CD4-positive, alpha-beta T cell treated with Interleukin-21 for 1 hour (primary cell): ENCODE results near the gene PACRG.

Source experiments
- DNase-seq: peaks from one replicate; pipeline ENCODE4 v3.0.0-alpha.2; 2020

Gene PACRG

DNA sequence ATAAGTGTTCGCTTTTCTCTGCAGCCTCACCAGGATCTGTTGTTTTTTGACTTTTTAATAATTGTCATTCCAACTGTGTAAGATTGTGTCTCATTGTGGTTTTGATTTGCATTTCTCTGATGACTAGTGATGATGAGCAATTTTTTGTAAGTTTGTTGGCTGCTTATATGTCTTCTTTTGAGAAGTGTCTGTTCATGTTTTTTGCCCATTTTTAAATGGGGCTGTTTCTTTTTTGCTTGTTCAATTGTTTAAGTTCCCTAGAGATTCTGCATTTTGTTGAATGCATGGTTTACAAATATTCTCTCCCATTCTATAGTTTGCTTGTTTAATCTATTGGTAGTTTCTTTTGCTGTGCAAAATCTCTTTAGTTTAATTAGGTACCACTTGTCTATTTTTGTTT lies 295.9 kb downstream of the PACRG start:
- DNase-seq = no peak

- DNase-seq = no peak
Observed at GRCh38 chr6:163026893-163027292, 299.1 kb downstream of the PACRG start.

- DNase-seq = no peak
Observed at GRCh38 chr6:163030980-163031379, 303.2 kb downstream of the PACRG start.

- no peak for DNase-seq
Observed at GRCh38 chr6:163031931-163032330, 304.2 kb downstream of the PACRG start.

- DNase-seq = no peak
Observed at GRCh38 chr6:163036160-163036645, 308.4 kb downstream of the PACRG start.

DNA sequence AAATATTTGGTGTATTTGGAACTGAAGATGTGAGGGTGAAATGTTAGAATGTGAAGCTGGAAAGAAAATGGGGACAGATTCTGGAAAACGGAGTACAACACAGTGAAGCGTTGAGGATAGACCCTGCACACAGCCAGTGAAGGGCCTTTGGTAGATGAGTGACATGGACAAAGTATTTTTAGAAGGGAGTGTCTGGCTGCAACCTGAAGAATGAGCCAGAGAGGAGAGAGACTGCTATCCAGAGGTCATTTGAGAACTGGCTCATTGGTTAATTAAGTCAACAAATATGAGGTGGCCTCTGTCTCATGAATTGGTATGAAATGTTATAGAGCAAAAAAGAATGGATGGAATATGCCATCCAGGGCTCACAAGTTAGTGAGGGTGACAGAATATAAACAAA lies 310.5 kb downstream of the PACRG start:
- no peak for DNase-seq

DNA sequence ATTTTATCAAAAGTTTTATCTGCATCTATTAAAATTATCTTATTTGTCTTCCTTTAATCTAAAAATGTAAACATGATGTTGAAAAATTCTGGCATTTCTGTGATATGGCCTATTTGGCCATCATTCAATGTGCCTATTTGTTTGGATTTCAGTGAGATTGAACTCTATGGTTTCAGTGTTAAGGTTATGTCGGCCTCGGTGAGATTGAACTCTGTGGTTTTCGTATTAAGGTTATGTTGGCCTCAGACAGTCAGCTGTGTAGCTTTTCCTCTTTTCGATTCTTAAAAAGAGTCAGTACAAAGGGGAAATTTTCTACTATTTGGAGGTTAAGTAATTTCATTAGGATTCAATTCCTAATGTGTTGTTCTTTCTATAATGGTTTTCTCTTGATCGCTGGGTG lies 320.6 kb downstream of the PACRG start:
- DNase-seq = no peak

GRCh38 chr6:163053667-163054344 lies 326.0 kb downstream of the PACRG start:
- DNase-seq = no peak

DNA sequence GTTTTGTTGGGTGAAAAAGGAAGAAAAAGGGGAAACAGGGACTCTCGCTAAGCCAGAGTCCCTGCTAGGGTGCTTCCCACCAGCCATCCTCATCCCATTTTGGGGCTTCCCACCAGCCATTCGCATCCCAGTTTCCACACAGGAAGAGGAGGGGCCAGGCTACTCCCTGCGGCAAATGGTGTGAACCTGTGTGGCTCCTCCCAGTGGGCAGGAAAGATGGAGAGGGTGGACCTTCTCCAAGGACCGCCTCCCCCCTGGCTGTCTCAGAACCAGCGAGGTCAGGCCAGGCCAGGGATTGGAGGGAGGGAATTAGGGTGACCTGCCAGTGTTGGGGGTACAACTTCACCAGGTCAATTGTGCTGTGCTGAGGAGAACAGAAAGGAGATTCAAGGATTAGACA lies 326.9 kb downstream of the PACRG start:
- DNase-seq = no peak

- DNase-seq = no peak
Observed at GRCh38 chr6:163057260-163057659, 329.5 kb downstream of the PACRG start.

DNA sequence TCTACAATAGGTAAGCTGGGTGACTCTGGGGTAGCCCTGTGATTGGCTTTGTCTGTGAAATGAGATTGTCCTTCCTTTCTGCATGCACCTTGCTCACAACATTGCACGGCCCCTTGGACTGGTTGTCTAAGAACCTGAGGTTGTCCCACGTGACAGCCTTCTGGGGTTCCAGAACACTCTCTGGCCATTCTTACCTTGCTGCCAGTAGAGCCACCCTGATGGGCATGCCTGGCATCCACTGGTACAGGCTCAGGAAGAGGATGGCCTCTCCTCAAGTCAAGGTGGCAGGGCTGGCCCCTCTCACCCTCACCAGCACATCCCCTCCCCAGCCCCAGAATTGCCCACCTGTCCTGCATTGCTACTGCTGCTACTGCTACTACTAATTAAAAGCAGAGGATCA lies 335.0 kb downstream of the PACRG start:
- DNase-seq = no peak

DNA sequence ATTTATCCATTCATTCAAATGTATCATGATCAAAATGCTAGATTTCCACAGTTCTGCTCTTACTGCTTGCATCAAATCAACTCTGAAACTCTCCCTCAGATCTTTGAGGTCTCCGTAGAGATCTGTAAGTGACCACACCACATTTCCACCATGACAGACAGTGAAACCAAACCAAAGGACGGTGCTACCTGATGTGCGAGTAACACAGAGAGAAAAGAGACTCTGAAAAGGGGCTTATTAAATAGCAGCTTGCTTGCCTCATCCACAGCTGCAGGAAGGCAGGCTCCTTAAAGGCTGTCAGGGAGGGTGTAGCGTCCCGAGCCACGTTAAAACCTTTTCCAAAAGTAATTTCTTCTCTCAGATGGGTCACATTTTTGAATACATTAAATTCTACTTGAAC lies 335.8 kb downstream of the PACRG start:
- no peak for DNase-seq

- no peak for DNase-seq
Observed at GRCh38 chr6:163064397-163064796, 336.6 kb downstream of the PACRG start.

DNA sequence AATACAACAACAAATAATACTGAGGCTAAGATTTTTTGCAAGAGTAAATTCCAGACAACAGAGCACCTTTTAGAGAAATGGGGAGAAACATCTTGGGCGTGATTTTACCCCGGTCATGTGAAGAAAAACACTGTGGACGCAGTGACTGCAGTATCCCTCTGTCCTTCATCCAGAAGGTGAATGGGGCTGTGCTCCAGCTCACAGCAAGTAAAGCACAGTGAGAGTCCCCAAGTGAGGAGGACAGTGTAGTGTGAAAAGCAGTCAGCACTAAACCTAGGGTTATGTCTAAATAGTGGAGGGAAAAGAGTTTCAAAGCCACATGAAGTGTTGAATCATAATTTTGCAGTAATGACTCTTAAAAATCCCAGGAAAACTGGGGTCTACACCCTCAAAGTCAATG lies 338.4 kb downstream of the PACRG start:
- no peak for DNase-seq

DNA sequence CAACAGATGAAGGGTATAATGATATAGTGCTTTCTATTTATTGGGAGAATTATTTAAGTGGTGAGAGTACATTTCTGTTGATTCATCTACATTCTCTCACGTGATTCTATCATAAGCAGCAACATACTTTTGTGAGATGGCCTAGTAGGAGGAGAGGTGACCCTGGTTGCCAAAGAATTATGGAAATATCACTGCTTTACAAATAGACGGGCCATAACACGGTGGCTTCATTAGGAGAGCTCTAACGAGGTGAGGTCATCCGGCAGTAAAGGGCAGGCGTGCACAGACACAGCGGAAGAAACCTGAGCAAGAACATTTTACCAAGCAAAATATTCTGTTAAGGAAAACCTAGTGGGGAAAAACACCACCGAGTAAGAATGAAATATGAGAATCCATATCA lies 349.4 kb downstream of the PACRG start:
- DNase-seq = no peak

DNA sequence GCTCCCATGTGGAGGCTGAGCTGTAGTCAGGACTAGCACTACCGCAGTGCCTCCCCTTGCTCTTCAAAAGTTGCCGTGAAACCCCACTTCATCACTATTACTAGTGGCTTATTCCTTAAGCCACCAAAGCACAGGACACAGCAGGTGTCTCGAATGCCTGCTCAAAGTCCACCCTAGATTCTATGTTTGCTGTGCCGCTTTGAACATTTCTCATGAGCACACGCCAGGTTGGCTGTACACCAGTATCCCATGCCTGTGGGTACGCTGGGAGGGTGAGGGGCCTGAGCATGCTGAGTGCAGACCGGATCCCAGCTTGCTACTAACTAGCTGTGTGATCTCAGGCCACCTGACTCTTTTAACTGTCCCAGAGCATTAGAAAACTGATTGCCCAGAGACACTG lies 350.9 kb downstream of the PACRG start:
- no peak for DNase-seq

DNA sequence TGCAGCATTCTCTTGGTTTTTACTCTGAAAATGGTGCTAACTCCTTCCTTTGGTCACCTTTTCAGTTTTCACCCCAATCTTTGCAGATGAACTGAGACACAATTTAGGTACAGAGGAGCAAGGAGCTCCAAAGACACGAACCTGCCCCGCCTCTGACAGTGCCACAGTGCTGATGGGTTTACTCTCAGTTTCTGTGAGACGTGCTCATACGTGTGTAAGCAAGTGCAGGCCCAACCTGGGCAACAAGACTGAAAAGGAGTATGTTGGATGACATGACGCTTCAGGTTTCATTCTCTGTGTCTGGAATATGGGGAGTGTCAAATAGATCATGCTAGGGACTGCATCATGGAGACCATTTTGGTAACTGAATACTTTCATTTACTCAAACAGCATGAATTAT lies 352.5 kb downstream of the PACRG start:
- no peak for DNase-seq

- DNase-seq = no peak
Observed at GRCh38 chr6:163083141-163083540, 355.4 kb downstream of the PACRG start.

DNA sequence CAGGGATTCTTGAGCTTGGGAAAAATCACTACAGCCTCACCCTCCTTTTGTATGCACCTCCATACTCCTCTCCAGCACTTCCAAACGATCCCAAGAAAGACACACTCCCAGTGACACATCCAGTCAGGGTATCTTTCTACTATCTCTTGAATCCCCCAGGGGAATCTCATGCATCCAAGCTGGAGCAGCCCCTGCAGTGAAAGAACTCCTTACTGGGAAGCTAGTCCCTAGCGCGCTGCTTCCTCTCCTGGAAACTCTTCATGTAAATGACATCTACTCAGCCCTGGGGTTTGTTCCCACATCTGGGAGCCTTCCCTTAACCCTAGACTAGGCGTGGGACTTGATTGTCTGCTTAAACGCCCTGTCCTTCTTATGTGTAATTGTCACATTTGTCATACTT lies 357.7 kb downstream of the PACRG start:
- DNase-seq = no peak

DNA sequence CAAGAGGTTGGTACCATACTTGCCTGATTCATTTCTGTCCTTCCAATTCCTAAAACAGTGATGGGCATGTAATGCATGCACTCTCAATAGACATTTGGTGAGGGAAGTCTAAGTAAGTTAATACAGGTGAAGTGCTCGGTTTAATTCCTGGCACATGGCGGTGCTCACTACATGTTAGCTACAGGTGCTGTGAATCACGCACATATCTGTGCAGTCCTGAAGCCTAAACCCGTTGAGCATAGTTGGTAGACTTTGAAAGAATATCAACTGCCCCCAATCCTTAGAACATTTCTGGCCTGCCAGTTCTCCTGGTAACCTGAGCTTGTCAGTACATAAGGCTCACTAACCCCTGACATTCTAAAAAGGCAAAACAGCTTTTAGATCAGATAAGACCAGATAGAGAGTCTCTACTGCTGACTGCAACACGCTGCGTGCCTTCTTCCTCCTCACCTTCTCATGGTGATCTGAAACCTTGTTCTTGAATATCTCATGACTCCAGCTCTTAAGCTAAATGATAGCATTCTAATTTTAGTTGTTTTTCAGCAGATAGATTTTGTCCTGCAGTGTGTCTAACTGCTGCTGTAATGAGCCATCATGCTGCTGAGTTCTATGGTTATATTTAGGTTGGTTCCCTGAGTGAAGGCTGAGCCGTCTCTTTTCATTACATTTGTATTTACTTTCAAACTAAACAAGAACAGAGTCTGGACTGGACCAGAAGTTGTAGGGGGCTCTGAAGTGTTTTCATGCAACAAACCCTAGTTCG lies 358.3 kb downstream of the PACRG start:
- no peak for DNase-seq

DNA sequence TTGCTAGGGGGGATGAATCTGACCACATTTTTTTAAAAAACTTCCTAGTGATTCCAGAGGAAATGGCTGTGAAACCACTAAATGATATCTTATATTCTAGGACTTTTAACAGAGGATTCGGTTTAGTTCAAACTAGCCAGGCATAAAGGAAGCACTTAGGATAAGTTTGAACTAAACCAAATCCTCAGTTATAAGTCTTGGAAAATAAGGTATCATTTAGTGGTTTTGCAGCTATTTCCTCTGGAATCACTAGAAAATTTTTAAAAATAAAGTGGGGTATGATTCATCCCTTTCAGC lies 358.8 kb downstream of the PACRG start:
- no peak for DNase-seq

DNA sequence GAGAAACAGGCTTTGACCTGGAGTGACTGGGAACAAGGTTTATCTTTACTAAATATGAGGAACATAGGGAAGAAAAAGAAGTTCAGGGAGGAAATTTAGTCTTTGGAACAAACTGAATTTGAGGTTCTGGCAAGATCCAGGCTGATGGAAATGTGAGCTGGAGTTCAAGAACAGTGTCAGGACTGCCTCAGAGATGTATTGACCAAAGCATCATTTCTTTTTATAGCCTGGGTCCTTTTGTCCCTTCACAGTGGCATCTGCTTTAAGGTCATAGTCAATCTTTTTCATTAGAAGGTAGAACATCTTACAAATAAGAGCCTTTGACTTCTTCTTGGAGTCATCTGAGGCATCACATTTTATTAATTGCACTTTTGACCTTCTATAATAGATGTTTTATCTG lies 360.2 kb downstream of the PACRG start:
- DNase-seq = no peak

DNA sequence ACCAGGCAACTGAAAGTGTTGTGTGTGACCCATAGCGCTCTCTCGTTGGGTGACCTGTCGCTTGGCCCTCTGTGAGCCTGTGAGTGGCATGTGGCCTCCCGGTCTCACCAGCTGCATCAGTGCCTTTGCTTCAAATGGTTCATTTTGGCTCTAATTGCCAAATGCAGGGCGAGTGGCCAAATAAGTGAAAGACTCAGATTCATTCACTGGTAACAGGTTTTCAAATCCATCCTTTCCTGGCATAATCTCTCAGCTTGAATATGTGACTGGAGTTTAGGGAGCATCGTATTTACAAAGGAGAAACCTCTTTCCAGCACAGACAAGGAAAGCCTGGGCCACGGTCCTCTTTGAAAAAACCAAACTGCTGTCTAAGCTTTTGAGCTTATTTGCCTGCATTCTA lies 365.1 kb downstream of the PACRG start:
- no peak for DNase-seq

DNA sequence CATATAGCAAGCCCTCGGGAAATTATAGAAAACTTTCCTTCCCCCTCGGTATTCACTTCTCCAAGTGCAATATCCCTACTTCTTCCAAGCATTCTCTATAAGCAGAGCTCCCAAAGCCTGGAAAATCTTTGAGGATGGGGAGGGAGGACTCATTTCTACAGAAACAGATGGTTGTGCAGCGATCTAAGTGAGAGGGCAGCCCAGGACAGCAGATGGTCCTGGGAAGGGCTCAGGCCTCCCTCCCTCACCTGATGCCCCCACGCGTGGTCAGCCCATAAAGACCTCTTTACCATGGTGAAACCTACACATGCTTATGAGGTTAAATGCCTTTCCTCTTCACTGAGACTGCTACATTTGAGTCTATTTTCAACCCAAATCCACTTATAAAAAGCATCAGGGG lies 367.1 kb downstream of the PACRG start:
- no peak for DNase-seq

DNA sequence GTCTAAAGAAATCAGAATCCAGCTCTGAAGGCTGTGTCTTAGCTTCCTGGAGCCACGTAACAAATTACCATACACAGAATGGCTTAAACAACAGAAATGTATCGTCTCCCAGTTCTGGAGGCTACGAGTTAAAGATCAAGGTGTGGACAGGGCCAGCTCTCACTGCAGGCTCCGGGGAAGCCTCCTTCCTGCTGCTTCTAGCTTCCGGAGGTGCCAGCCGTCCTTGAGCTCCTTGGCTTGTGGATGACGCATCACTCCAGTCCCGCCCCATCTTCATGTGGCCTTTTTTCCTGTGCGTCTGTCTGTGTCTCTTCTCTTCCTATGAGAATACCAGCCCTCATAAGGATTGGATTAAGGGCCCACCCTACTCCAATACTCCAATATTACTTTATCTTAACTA lies 367.6 kb downstream of the PACRG start:
- no peak for DNase-seq
